ENCODE results near the gene CLSTN2.

The CLSTN2 gene

GRCh38 chr3:140397847-140398246 is 462.9 kb downstream of the CLSTN2 start:
- no peaks in the 10 kb centered on the region for H3K9me3 ChIP-seq (replicated peaks in 1 of 2; ENCODE audit: control insufficient read depth in 2 of 2, insufficient read depth in 1 of 2, low read depth in 1 of 2, low read length in 2 of 2)
- no peaks in the 10 kb centered on the region for H3K79me1 ChIP-seq (ENCODE audit: low read depth, low read length)
- H3K9ac ChIP-seq (ENCODE audit: low read depth, low read length, poor library complexity), result no peak overlapping the region
- no peak overlapping the region for H3K27ac ChIP-seq (replicated peaks; ENCODE audit: low read length)
- no peak overlapping the region for H3K14ac ChIP-seq (ENCODE audit: low read length)
- H3K27me3 ChIP-seq (ENCODE audit: control insufficient read depth in 3 of 3, insufficient read depth in 3 of 3, low read depth in 1 of 3, low read length in 3 of 3), result no peaks in the 10 kb centered on the region
- DNase-seq (ENCODE audit: low spot score), result no peak
- no peak overlapping the region for H4K8ac ChIP-seq (ENCODE audit: low read depth, low read length)
- H2AFZ ChIP-seq (ENCODE audit: low read length), result no peak overlapping the region
- no peak overlapping the region for H4K91ac ChIP-seq (ENCODE audit: low read depth, low read length, poor library complexity)
- H2BK120ac ChIP-seq (ENCODE audit: low read depth, low read length), result no peak overlapping the region
- no peaks in the 10 kb centered on the region for H3K36me3 ChIP-seq (replicated peaks in 1 of 2; ENCODE audit: control insufficient read depth in 2 of 2, insufficient read depth in 2 of 2, low read length in 2 of 2)
- no peak overlapping the region for H3K4ac ChIP-seq (ENCODE audit: low read length)
- H3K4me1 ChIP-seq (ENCODE audit: control insufficient read depth in 2 of 2, insufficient read depth in 1 of 2, low read depth in 1 of 2, low read length in 2 of 2), result no peaks in the 10 kb centered on the region
- H3K4me3 ChIP-seq (ENCODE audit: low read length in 2 of 2), result no peak overlapping the region
- no peak overlapping the region for H3K4me2 ChIP-seq (ENCODE audit: insufficient read depth, low read length, poor library complexity, severe bottlenecking)
- no peak overlapping the region for H3K18ac ChIP-seq (ENCODE audit: low read length)
- no peak overlapping the region for H2BK5ac ChIP-seq (ENCODE audit: low read length)
- no peak overlapping the region for H2BK15ac ChIP-seq (ENCODE audit: low read length)
- no peak overlapping the region for H3K23ac ChIP-seq (ENCODE audit: low read depth, low read length, poor library complexity)
- no peak overlapping the region for H2AK5ac ChIP-seq (ENCODE audit: low read depth, low read length)
- no peak overlapping the region for H2BK12ac ChIP-seq (ENCODE audit: low read length)

- Histone ChIP-seq H3K27ac (replicated peaks; ENCODE audit: low read length) (no peak overlapping the region), H3K14ac (ENCODE audit: low read length) (no peak overlapping the region), H2BK12ac (ENCODE audit: low read length) (no peak overlapping the region), H3K23ac (ENCODE audit: low read depth, low read length, poor library complexity) (no peak overlapping the region), H4K8ac (ENCODE audit: low read depth, low read length) (no peak overlapping the region), H3K36me3 (replicated peaks in 1 of 2; ENCODE audit: control insufficient read depth in 2 of 2, insufficient read depth in 2 of 2, low read length in 2 of 2) (no peaks in the 10 kb centered on the region), H2BK120ac (ENCODE audit: low read depth, low read length) (no peak overlapping the region), H2AFZ (ENCODE audit: low read length) (no peak overlapping the region), H3K9me3 (replicated peaks in 1 of 2; ENCODE audit: control insufficient read depth in 2 of 2, insufficient read depth in 1 of 2, low read depth in 1 of 2, low read length in 2 of 2) (no peaks in the 10 kb centered on the region), H2BK15ac (ENCODE audit: low read length) (no peak overlapping the region), H3K4me1 (ENCODE audit: control insufficient read depth in 2 of 2, insufficient read depth in 1 of 2, low read depth in 1 of 2, low read length in 2 of 2) (no peaks in the 10 kb centered on the region), H3K79me1 (ENCODE audit: low read depth, low read length) (no peaks in the 10 kb centered on the region), H4K91ac (ENCODE audit: low read depth, low read length, poor library complexity) (no peak overlapping the region), H3K4me2 (ENCODE audit: insufficient read depth, low read length, poor library complexity, severe bottlenecking) (no peak overlapping the region), H2BK5ac (ENCODE audit: low read length) (no peak overlapping the region), H3K4me3 (ENCODE audit: low read length in 2 of 2) (no peak overlapping the region), H3K18ac (ENCODE audit: low read length) (no peak overlapping the region), H3K9ac (ENCODE audit: low read depth, low read length, poor library complexity) (no peak overlapping the region), H3K4ac (ENCODE audit: low read length) (no peak overlapping the region), H2AK5ac (ENCODE audit: low read depth, low read length) (no peak overlapping the region), H3K27me3 (ENCODE audit: control insufficient read depth in 3 of 3, insufficient read depth in 3 of 3, low read depth in 1 of 3, low read length in 3 of 3) (no peaks in the 10 kb centered on the region)
- WGBS, 2 donors (ENCODE audit: extremely low coverage in 2 of 2, insufficient read length in 2 of 2, insufficient replicate concordance in 1 of 2), result no CpG with 5 or more reads among the region's 2 CpGs
- DNase-seq (ENCODE audit: low spot score), result no peak
These were observed 463.4 kb downstream of the CLSTN2 start for GRCh38 chr3:140398387-140398786.

GRCh38 chr3:140399871-140400270 is 464.9 kb downstream of the CLSTN2 start:
- H3K14ac ChIP-seq (ENCODE audit: low read length), result no peak overlapping the region
- H2AK5ac ChIP-seq (ENCODE audit: low read depth, low read length), result no peak overlapping the region
- no peak overlapping the region for H3K9ac ChIP-seq (ENCODE audit: low read depth, low read length, poor library complexity)
- H3K36me3 ChIP-seq (replicated peaks in 1 of 2; ENCODE audit: control insufficient read depth in 2 of 2, insufficient read depth in 2 of 2, low read length in 2 of 2), result no peaks in the 10 kb centered on the region
- no CpG with 5 or more reads among the region's 2 CpGs for WGBS, 2 donors (ENCODE audit: extremely low coverage in 2 of 2, insufficient read length in 2 of 2, insufficient replicate concordance in 1 of 2)
- H4K8ac ChIP-seq (ENCODE audit: low read depth, low read length), result no peak overlapping the region
- H3K4me1 ChIP-seq (ENCODE audit: control insufficient read depth in 2 of 2, insufficient read depth in 1 of 2, low read depth in 1 of 2, low read length in 2 of 2), result peaks cover 0 to 3% of the 10 kb centered on the region in 2 donors
- DNase-seq (ENCODE audit: low spot score), result no peak
- H3K27ac ChIP-seq (replicated peaks; ENCODE audit: low read length), result no peak overlapping the region
- no peaks in the 10 kb centered on the region for H3K27me3 ChIP-seq (ENCODE audit: control insufficient read depth in 3 of 3, insufficient read depth in 3 of 3, low read depth in 1 of 3, low read length in 3 of 3)
- no peak overlapping the region for H2BK15ac ChIP-seq (ENCODE audit: low read length)
- H3K4ac ChIP-seq (ENCODE audit: low read length), result no peak overlapping the region
- H3K79me1 ChIP-seq (ENCODE audit: low read depth, low read length), result no peaks in the 10 kb centered on the region
- H3K23ac ChIP-seq (ENCODE audit: low read depth, low read length, poor library complexity), result no peak overlapping the region
- H3K4me2 ChIP-seq (ENCODE audit: insufficient read depth, low read length, poor library complexity, severe bottlenecking), result no peak overlapping the region
- H2BK120ac ChIP-seq (ENCODE audit: low read depth, low read length), result no peak overlapping the region
- no peak overlapping the region for H3K4me3 ChIP-seq (ENCODE audit: low read length in 2 of 2)
- H3K18ac ChIP-seq (ENCODE audit: low read length), result no peak overlapping the region
- no peak overlapping the region for H2AFZ ChIP-seq (ENCODE audit: low read length)
- no peak overlapping the region for H4K91ac ChIP-seq (ENCODE audit: low read depth, low read length, poor library complexity)
- H2BK12ac ChIP-seq (ENCODE audit: low read length), result no peak overlapping the region
- H2BK5ac ChIP-seq (ENCODE audit: low read length), result no peak overlapping the region
- H3K9me3 ChIP-seq (replicated peaks in 1 of 2; ENCODE audit: control insufficient read depth in 2 of 2, insufficient read depth in 1 of 2, low read depth in 1 of 2, low read length in 2 of 2), result no peaks in the 10 kb centered on the region

GRCh38 chr3:140403079-140403478 is 468.1 kb downstream of the CLSTN2 start:
- Histone ChIP-seq H3K4me1 (ENCODE audit: control insufficient read depth in 2 of 2, insufficient read depth in 1 of 2, low read depth in 1 of 2, low read length in 2 of 2) (peaks cover 0 to 3% of the 10 kb centered on the region in 2 donors), H4K91ac (ENCODE audit: low read depth, low read length, poor library complexity) (no peak overlapping the region), H3K27ac (replicated peaks; ENCODE audit: low read length) (no peak overlapping the region), H3K23ac (ENCODE audit: low read depth, low read length, poor library complexity) (no peak overlapping the region), H3K9ac (ENCODE audit: low read depth, low read length, poor library complexity) (no peak overlapping the region), H2BK120ac (ENCODE audit: low read depth, low read length) (no peak overlapping the region), H2AFZ (ENCODE audit: low read length) (no peak overlapping the region), H2AK5ac (ENCODE audit: low read depth, low read length) (no peak overlapping the region), H3K4me2 (ENCODE audit: insufficient read depth, low read length, poor library complexity, severe bottlenecking) (no peak overlapping the region), H3K4me3 (ENCODE audit: low read length in 2 of 2) (no peak overlapping the region), H3K14ac (ENCODE audit: low read length) (no peak overlapping the region), H2BK5ac (ENCODE audit: low read length) (no peak overlapping the region), H2BK15ac (ENCODE audit: low read length) (no peak overlapping the region), H3K79me1 (ENCODE audit: low read depth, low read length) (no peaks in the 10 kb centered on the region), H3K36me3 (replicated peaks in 1 of 2; ENCODE audit: control insufficient read depth in 2 of 2, insufficient read depth in 2 of 2, low read length in 2 of 2) (no peaks in the 10 kb centered on the region), H3K9me3 (replicated peaks in 1 of 2; ENCODE audit: control insufficient read depth in 2 of 2, insufficient read depth in 1 of 2, low read depth in 1 of 2, low read length in 2 of 2) (no peaks in the 10 kb centered on the region), H3K4ac (ENCODE audit: low read length) (no peak overlapping the region), H3K27me3 (ENCODE audit: control insufficient read depth in 3 of 3, insufficient read depth in 3 of 3, low read depth in 1 of 3, low read length in 3 of 3) (no peaks in the 10 kb centered on the region), H4K8ac (ENCODE audit: low read depth, low read length) (no peak overlapping the region), H3K18ac (ENCODE audit: low read length) (no peak overlapping the region), H2BK12ac (ENCODE audit: low read length) (no peak overlapping the region)
- WGBS, 2 donors (ENCODE audit: extremely low coverage in 2 of 2, insufficient read length in 2 of 2, insufficient replicate concordance in 1 of 2), result no CpG with 5 or more reads among the region's 2 CpGs
- no peak for DNase-seq (ENCODE audit: low spot score)

Measured in neuronal stem cell (in vitro differentiated cells).